Measurements from ENCODE around the gene LYRM1. TPM values are rescaled to one million over a fixed set of nuclear protein-coding genes. Genes with fewer than 3 reads are reported as not detected.
"Not testable (repeated sequence)": the region's sequence is repeated elsewhere in the genome, so short reads cannot be mapped to it uniquely, and the experiment has no call there.

The LYRM1 gene
- total RNA-seq, 4 donors from 2014 or later: 30.6 to 67.3 (median 39.4) TPM

DNA sequence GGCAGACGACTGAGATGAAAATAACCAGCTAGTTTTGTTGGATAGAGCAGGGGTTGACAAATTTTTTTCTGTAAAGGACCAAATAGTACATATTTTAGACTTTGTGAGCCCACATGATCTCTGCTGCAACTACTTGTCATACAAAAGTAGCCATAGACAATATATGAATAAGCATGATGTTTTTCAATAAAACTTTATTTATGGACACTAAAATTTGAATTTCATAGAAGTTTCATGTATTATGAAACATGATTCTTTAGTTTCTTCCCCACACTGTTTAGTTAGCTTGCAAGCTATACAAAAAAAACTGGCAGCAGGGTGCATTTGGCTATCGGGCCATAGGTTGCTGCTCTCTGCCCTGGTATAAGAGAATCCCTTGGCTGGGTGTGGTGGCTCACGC lies 56.6 kb downstream of the LYRM1 start:
- WGBS, 2 donors: 78 to 87% methylated on average over 3 of the region's 3 CpGs
- H3K4me3 ChIP-seq: no peak overlapping the region
- H3K4me1 ChIP-seq: no peaks in the 10 kb centered on the region
- no peak overlapping the region for H3K27ac ChIP-seq
- no peaks in the 10 kb centered on the region for H3K36me3 ChIP-seq
- no peak for DNase-seq (ENCODE audit: low spot score in 2 of 2)
- H3K9me3 ChIP-seq: no peaks in the 10 kb centered on the region
- TF ChIP-seq POLR2A (IDR thresholded peaks at IDR 0.05) (no peak), EP300 (IDR thresholded peaks at IDR 0.05) (no peak)
- TF ChIP-seq, protein P1, sequence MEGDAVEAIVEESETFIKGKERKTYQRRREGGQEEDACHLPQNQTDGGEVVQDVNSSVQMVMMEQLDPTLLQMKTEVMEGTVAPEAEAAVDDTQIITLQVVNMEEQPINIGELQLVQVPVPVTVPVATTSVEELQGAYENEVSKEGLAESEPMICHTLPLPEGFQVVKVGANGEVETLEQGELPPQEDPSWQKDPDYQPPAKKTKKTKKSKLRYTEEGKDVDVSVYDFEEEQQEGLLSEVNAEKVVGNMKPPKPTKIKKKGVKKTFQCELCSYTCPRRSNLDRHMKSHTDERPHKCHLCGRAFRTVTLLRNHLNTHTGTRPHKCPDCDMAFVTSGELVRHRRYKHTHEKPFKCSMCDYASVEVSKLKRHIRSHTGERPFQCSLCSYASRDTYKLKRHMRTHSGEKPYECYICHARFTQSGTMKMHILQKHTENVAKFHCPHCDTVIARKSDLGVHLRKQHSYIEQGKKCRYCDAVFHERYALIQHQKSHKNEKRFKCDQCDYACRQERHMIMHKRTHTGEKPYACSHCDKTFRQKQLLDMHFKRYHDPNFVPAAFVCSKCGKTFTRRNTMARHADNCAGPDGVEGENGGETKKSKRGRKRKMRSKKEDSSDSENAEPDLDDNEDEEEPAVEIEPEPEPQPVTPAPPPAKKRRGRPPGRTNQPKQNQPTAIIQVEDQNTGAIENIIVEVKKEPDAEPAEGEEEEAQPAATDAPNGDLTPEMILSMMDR (IDR thresholded peaks at IDR 0.05): no peak
- H3K27me3 ChIP-seq: no peaks in the 10 kb centered on the region

DNA sequence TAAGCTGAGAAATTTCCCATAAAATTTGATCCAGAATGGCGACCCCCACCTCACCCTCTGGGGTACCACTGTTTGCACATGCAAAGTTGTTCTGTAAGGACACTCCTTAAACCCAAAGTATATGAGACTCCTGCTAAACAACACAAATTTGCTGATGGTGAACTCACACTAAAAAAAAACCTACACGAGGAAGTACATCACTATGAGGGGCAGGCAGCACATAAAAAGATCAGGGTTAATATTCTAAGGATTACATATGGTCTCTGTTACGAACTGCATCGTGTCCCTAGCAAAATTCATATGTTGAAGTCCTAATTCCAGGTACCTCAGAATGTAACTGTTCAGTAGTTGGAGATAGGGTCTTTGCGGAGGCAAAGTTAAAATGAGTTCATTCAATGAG lies 60.3 kb downstream of the LYRM1 start:
- H3K9me3 ChIP-seq: no peaks in the 10 kb centered on the region
- H3K4me3 ChIP-seq: no peak overlapping the region
- WGBS, 2 donors: 79 to 86% methylated on average over 5 of the region's 5 CpGs
- no peaks in the 10 kb centered on the region for H3K4me1 ChIP-seq
- no peaks in the 10 kb centered on the region for H3K36me3 ChIP-seq
- H3K27ac ChIP-seq: no peak overlapping the region
- no peak for DNase-seq (ENCODE audit: low spot score in 2 of 2)
- no peaks in the 10 kb centered on the region for H3K27me3 ChIP-seq
- TF ChIP-seq, protein P1 (IDR thresholded peaks at IDR 0.05): no peak
- TF ChIP-seq EP300 (IDR thresholded peaks at IDR 0.05) (no peak), POLR2A (IDR thresholded peaks at IDR 0.05) (no peak)

DNA sequence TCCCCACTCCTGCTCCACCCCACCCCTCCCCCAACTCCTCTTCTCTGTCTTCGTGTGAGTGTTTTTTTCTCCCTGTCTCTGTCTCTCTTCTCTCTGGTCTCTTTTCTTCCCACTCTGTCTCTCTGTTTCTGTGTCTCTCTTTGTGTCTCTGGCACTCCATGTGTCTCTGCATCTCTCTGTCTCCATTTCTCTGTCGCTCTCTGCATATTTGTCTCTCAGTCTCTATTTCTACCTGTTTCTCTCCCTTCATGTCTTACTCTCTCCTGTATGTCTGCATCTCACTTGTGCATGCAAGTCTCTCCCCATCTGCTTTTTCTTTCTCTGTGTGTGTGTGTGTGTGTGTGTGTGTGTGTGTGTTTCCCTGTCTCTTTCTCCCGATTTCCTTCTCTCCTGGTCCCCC lies 68.2 kb downstream of the LYRM1 start:
- no peak for DNase-seq (ENCODE audit: low spot score in 2 of 2)
- 56 to 57% methylated on average over 3 of the region's 3 CpGs for WGBS, 2 donors
- Histone ChIP-seq H3K4me3 (no peak overlapping the region), H3K36me3 (no peaks in the 10 kb centered on the region), H3K9me3 (no peaks in the 10 kb centered on the region), H3K4me1 (peaks cover 0 to 9% (median 1%) of the 10 kb centered on the region in 4 donors), H3K27me3 (no peaks in the 10 kb centered on the region), H3K27ac (no peak overlapping the region)
- TF ChIP-seq EP300 (IDR thresholded peaks at IDR 0.05) (no peak), POLR2A (IDR thresholded peaks at IDR 0.05) (no peak)
- TF ChIP-seq, protein P1 (IDR thresholded peaks at IDR 0.05): no peak

DNA sequence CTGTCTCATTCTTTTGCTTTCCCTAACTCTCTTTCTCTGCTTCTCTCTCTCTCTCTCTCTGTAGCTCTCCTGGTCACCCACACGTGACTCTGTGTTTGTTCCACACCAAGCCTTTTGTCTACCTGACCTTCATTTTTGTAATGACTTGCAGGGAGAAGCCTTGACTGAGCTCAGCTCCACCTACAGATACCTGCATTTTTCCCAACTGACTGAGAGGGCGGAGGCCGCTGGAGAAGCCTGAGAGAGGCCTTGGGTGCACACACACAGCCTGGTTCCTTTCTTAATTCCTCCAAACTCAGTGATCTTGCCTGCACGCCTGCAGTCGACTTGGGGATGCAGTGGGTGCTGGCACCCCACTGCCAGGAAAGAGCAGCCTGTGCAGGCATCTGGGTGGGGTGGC lies 68.8 kb downstream of the LYRM1 start:
- Histone ChIP-seq H3K4me1 (peaks cover 0 to 9% (median 1%) of the 10 kb centered on the region in 4 donors), H3K4me3 (no peak overlapping the region), H3K27me3 (no peaks in the 10 kb centered on the region), H3K36me3 (no peaks in the 10 kb centered on the region), H3K9me3 (no peaks in the 10 kb centered on the region), H3K27ac (no peak overlapping the region)
- WGBS, 2 donors: 78 to 92% methylated on average over 5 of the region's 5 CpGs
- DNase-seq (ENCODE audit: low spot score in 2 of 2): no peak
- no peak for TF ChIP-seq EP300 (IDR thresholded peaks at IDR 0.05)
- TF ChIP-seq, protein P1 (IDR thresholded peaks at IDR 0.05): no peak
- no peak for TF ChIP-seq POLR2A (IDR thresholded peaks at IDR 0.05)

DNA sequence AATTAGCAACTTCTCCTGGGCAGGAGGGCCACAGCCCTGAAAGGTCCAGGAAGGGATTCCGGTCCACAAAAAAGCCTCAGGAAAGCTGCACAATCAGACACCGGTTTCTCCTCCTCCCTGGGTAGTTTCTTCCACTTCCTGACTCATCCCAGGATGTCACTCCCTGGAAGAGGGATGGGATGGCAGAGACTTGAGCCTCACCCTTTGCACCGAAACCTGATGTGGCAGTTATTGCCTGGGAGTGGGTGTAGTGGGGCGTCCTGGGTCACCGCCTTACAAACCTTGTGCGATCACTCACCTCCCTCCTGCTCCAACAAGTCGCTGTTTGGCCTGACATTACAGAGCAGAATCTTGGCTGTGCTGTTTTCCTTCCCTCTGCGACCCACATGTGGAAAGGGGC lies 70.8 kb downstream of the LYRM1 start:
- Histone ChIP-seq H3K27ac (no peak overlapping the region), H3K36me3 (no peaks in the 10 kb centered on the region), H3K27me3 (no peaks in the 10 kb centered on the region), H3K4me3 (no peak overlapping the region), H3K4me1 (peaks cover 0 to 9% (median 1%) of the 10 kb centered on the region in 4 donors), H3K9me3 (no peaks in the 10 kb centered on the region)
- 87 to 88% methylated on average over 6 to 8 of the region's 8 CpGs for WGBS, 2 donors
- TF ChIP-seq EP300 (IDR thresholded peaks at IDR 0.05) (no peak), POLR2A (IDR thresholded peaks at IDR 0.05) (no peak)
- TF ChIP-seq, protein P1 (IDR thresholded peaks at IDR 0.05): no peak
- DNase-seq (ENCODE audit: low spot score in 2 of 2): no peak

DNA sequence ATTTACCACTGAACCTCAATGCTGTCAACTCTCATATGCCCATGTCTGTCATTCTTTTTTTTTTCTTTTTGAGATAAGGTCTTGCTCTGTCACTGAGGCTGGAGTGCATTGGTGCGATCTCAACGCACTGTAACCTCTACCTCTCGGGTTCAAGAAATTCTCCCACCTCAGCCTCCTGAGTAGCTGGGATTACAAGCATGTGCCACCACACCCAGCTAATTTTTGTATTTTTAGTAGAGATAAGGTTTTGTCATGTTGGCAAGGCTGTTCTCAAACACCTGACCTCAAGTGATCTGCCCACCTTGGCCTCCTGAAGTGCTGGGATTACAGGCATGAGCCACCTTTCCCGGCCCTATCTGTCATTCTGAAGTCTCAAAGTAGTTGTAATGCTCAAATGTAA lies 72.6 kb downstream of the LYRM1 start:
- 87 to 96% methylated on average over 4 of the region's 4 CpGs for WGBS, 2 donors
- H3K27me3 ChIP-seq; H3K9me3 ChIP-seq; H3K27ac ChIP-seq; H3K36me3 ChIP-seq; DNase-seq (ENCODE audit: low spot score in 2 of 2); H3K4me3 ChIP-seq; H3K4me1 ChIP-seq: not testable (repeated sequence)

All from tibial nerve (tissue), 4 donors.